ENCODE data around the gene CBFA2T2. TPM values are rescaled to one million over a fixed set of nuclear protein-coding genes. Genes with fewer than 3 reads are reported as not detected.
"Not testable (repeated sequence)": the region's sequence is repeated elsewhere in the genome, so short reads cannot be mapped to it uniquely, and the experiment has no call there.

CBFA2T2 gene
- total and polyA plus RNA-seq, 2 experiments from 2014 or later: 29.2 to 33.1 TPM

DNA sequence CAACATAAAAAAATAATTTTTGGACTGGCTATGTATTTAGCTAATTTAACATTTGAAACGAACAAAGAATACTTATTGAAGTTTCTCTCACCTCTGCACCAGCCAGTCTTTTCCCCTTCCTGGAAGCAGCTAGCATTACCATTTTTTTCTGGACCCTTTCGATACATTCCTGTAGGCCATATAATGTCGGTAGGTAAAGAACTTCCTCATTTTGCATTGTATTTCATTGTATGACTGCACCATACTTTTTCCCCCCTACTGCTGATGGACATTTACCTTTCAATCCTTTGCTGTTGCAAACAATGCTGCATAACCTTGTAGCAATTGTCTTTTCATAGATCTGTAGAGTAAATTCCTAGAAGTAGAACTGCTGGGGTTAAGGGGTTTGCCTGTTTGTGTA is 17.6 kb downstream of the CBFA2T2 start:
- Histone ChIP-seq H4K20me1 (ENCODE audit: insufficient read depth, poor library complexity, severe bottlenecking) (peaks cover 36% of the 10 kb centered on the region), H3K9me3 (ENCODE audit: low read depth) (no peaks in the 10 kb centered on the region), H2AFZ (no peak overlapping the region), H3K79me2 (peaks cover 99% of the 10 kb centered on the region), H3K27me3 (no peaks in the 10 kb centered on the region), H3K9me2 (replicated peaks; ENCODE audit: insufficient read depth) (no peaks in the 10 kb centered on the region), H3K4me3 (no peak overlapping the region), H3K4me2 (no peak overlapping the region), H3K4me1 (ENCODE audit: insufficient read depth) (peaks cover 3% of the 10 kb centered on the region), H3K27ac (no peak overlapping the region), H3K36me3 (replicated peaks; ENCODE audit: insufficient read depth, low read depth) (no peaks in the 10 kb centered on the region)
- TF ChIP-seq EZH2 (IDR thresholded peaks at IDR 0.05; ENCODE audit: borderline replicate concordance) (no peak), CTCF (IDR thresholded peaks at IDR 0.05; ENCODE audit: poor library complexity) (no peak), EZH2phosphoT487 (IDR thresholded peaks at IDR 0.05; ENCODE audit: low read depth, severe bottlenecking, unreplicated experiment) (no peak)
- no peak for DNase-seq (ENCODE audit: low spot score)
- WGBS (ENCODE audit: low lambda C conversion rate, missing lambda C conversion rate): 90% methylated on average over 3 of the region's 3 CpGs

DNA sequence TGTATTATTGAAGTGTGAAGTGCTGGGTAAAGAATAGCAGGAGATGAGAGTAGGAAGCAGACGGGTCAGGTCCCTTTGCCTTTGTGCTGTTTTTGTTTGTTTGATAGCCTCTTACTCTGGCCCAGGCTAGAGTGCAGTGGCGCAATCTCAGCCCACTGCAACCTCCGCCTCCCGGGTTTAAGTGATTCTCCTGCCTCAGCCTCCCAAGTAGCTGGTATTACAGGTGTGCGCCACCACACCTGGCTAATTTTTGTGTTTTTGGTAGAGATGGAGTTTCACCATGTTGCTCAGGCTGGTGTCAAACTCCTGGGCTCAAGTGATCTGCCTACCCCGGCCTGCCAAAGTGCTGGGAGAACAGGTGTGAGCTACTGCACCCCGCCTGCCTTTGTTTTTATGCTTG is 18.1 kb downstream of the CBFA2T2 start:
- not testable (repeated sequence) for H3K9me2 ChIP-seq (replicated peaks; ENCODE audit: insufficient read depth); H3K27me3 ChIP-seq; H3K36me3 ChIP-seq (replicated peaks; ENCODE audit: insufficient read depth, low read depth); H3K4me1 ChIP-seq (ENCODE audit: insufficient read depth); H3K9me3 ChIP-seq (ENCODE audit: low read depth); H3K4me2 ChIP-seq; DNase-seq (ENCODE audit: low spot score); H3K27ac ChIP-seq; H2AFZ ChIP-seq; H3K4me3 ChIP-seq
- Histone ChIP-seq H4K20me1 (ENCODE audit: insufficient read depth, poor library complexity, severe bottlenecking) (peaks cover 40% of the 10 kb centered on the region), H3K79me2 (peaks cover 97% of the 10 kb centered on the region)
- WGBS (ENCODE audit: low lambda C conversion rate, missing lambda C conversion rate): 93% methylated on average over 7 of the region's 7 CpGs

- not testable (repeated sequence) for H3K4me3 ChIP-seq; H2AFZ ChIP-seq; H3K9me2 ChIP-seq (replicated peaks; ENCODE audit: insufficient read depth); H3K27ac ChIP-seq; H3K36me3 ChIP-seq (replicated peaks; ENCODE audit: insufficient read depth, low read depth); DNase-seq (ENCODE audit: low spot score); H3K9me3 ChIP-seq (ENCODE audit: low read depth); H3K4me2 ChIP-seq; H3K27me3 ChIP-seq; H3K4me1 ChIP-seq (ENCODE audit: insufficient read depth)
- 100% methylated on average over 3 of the region's 3 CpGs for WGBS (ENCODE audit: low lambda C conversion rate, missing lambda C conversion rate)
- peaks cover 40% of the 10 kb centered on the region for H4K20me1 ChIP-seq (ENCODE audit: insufficient read depth, poor library complexity, severe bottlenecking)
- H3K79me2 ChIP-seq: peaks cover 96% of the 10 kb centered on the region
These were observed 19.2 kb downstream of the CBFA2T2 start for GRCh38 chr20:33509057-33509456.

DNA sequence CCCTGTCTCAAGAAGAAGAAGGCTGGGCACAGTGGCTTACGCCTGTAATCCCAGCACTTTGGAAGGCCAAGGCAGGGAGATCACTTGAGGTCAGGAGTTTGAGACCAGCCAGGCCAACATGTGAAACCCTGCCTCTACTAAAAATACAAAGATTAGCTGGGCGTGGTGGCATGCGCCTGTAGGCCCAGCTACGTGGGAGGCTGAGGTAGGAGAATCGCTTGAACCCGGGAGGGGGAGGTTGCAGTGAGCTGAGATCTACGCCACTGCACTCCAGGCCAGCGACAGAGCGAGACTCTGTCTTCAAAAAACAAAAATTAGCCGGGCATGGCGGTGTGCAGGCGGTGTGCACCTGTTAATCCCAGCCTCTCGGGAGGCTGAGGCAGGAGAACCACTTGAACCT is 22.0 kb downstream of the CBFA2T2 start:
- not testable (repeated sequence) for H3K36me3 ChIP-seq (replicated peaks; ENCODE audit: insufficient read depth, low read depth); H3K4me3 ChIP-seq; DNase-seq (ENCODE audit: low spot score); H3K9me2 ChIP-seq (replicated peaks; ENCODE audit: insufficient read depth); H2AFZ ChIP-seq; H3K27ac ChIP-seq; H3K27me3 ChIP-seq; H3K4me1 ChIP-seq (ENCODE audit: insufficient read depth); H3K4me2 ChIP-seq; H3K9me3 ChIP-seq (ENCODE audit: low read depth)
- WGBS (ENCODE audit: low lambda C conversion rate, missing lambda C conversion rate): 99% methylated on average over 13 of the region's 13 CpGs
- Histone ChIP-seq H3K79me2 (peaks cover 96% of the 10 kb centered on the region), H4K20me1 (ENCODE audit: insufficient read depth, poor library complexity, severe bottlenecking) (peaks cover 43% of the 10 kb centered on the region)

GRCh38 chr20:33515569-33516216 is 25.8 kb downstream of the CBFA2T2 start:
- no peak overlapping the region for H3K4me3 ChIP-seq
- no peaks in the 10 kb centered on the region for H3K9me3 ChIP-seq (ENCODE audit: low read depth)
- no peak overlapping the region for H3K27ac ChIP-seq
- no peaks in the 10 kb centered on the region for H3K27me3 ChIP-seq
- peaks cover 96% of the 10 kb centered on the region for H3K79me2 ChIP-seq
- H2AFZ ChIP-seq: no peak overlapping the region
- WGBS (ENCODE audit: low lambda C conversion rate, missing lambda C conversion rate): 92% methylated on average over 11 of the region's 11 CpGs
- no peaks in the 10 kb centered on the region for H3K9me2 ChIP-seq (replicated peaks; ENCODE audit: insufficient read depth)
- H3K4me1 ChIP-seq (ENCODE audit: insufficient read depth): peaks cover 7% of the 10 kb centered on the region
- peaks cover 44% of the 10 kb centered on the region for H4K20me1 ChIP-seq (ENCODE audit: insufficient read depth, poor library complexity, severe bottlenecking)
- DNase-seq (ENCODE audit: low spot score): no peak
- no peak overlapping the region for H3K4me2 ChIP-seq
- H3K36me3 ChIP-seq (replicated peaks; ENCODE audit: insufficient read depth, low read depth): no peaks in the 10 kb centered on the region
- TF ChIP-seq EZH2 (IDR thresholded peaks at IDR 0.05; ENCODE audit: borderline replicate concordance) (no peak), CTCF (IDR thresholded peaks at IDR 0.05; ENCODE audit: poor library complexity) (peak; percentile 20), EZH2phosphoT487 (IDR thresholded peaks at IDR 0.05; ENCODE audit: low read depth, severe bottlenecking, unreplicated experiment) (no peak)

All from hepatocyte (in vitro differentiated cells).